Endothelial cell of umbilical vein (primary cell): ENCODE measurements around the gene INPP5E. TPM values are rescaled to one million over a fixed set of nuclear protein-coding genes. Genes with fewer than 3 reads are reported as not detected.

Experiments used
- BruUV-seq: library from RNA; stranded (reverse); fragments of 400-500 nt; replicated peaks from 2 replicates; lab custom pipeline; 2021; lab: Mats Ljungman, UMichigan
- CTCF ChIA-PET: fragments of 300-600, 350-600 bp; sonication (Branson Sonifier 250); formaldehyde crosslinking; loops from one replicate; lab custom pipeline; 2021; ENCODE audit warnings: antibody characterized with exemption, inconsistent platforms; lab: Charles Lee
- POLR2A ChIA-PET: fragments of 300-600, 350-600 bp; sonication (Branson Sonifier 250); formaldehyde crosslinking; loops from one replicate; lab custom pipeline; 2021; ENCODE audit warnings: antibody characterized with exemption, inconsistent platforms; lab: Charles Lee
- DNase-seq: peaks from one replicate; pipeline ENCODE4 v3.0.0-alpha.2; 2011; ENCODE audit warnings: low read depth, low spot score
- FAIRE-seq: peaks from 2 replicates; lab custom pipeline; 2011; peaks lifted over from hg19 to GRCh38; lab: Jason Lieb, UNC
- H2AFZ ChIP-seq: 2 replicates; pipeline ENCODE4 v1.6.0; 2012; ENCODE audit warnings: low read depth, low read length, control low read depth, inconsistent platforms
- H3K27ac ChIP-seq: 2 replicates; pipeline ENCODE4 v1.5.1; 2011; ENCODE audit warnings: low read depth, mild to moderate bottlenecking, control low read depth, low read length, moderate library complexity; ENCODE audit not compliant: insufficient read depth
- H3K27me3 ChIP-seq, 2 experiments: 2 replicates each; pipeline versions ENCODE4 v1.6.0 to v1.6.1; 2011; ENCODE audit warnings: low read length in 2 of 2, mixed read lengths in 1 of 2; ENCODE audit not compliant: control insufficient read depth in 2 of 2, insufficient read depth in 2 of 2
- H3K36me3 ChIP-seq, 2 experiments: 2 replicates in 1 of 2; 3 replicates in 1 of 2; pipeline ENCODE4 v1.5.1; 2011; ENCODE audit warnings: low read length in 2 of 2, mild to moderate bottlenecking in 1 of 2, moderate library complexity in 1 of 2; ENCODE audit not compliant: control insufficient read depth in 2 of 2, insufficient read depth in 2 of 2; ENCODE audit errors: extremely low read depth in 1 of 2
- H3K4me1 ChIP-seq: 3 replicates; pipeline ENCODE4 v1.5.1; 2011; ENCODE audit warnings: mild to moderate bottlenecking, low read length; ENCODE audit not compliant: control insufficient read depth, insufficient read depth; ENCODE audit errors: extremely low read depth
- H3K4me2 ChIP-seq: 2 replicates; pipeline ENCODE4 v1.6.1; 2011; ENCODE audit warnings: low read length, control low read depth, mixed read lengths; ENCODE audit not compliant: insufficient read depth
- H3K4me3 ChIP-seq, 3 experiments: fragments of 200-600 bp in 1 of 3; sonication (generic), shearing (Covaris generic) in 1 of 3; replicated peaks in 1 of 3; 2 replicates each; pipeline ENCODE4 v1.5.1; 2011 to 2016; ENCODE audit warnings: control low read depth in 3 of 3, low read length in 3 of 3, mild to moderate bottlenecking in 2 of 3, inconsistent platforms in 1 of 3, low read depth in 1 of 3, moderate library complexity in 1 of 3; ENCODE audit not compliant: insufficient read depth in 1 of 3
- H3K79me2 ChIP-seq: 2 replicates; pipeline ENCODE4 v1.6.0; 2012; ENCODE audit warnings: low read length, inconsistent platforms; ENCODE audit not compliant: control insufficient read depth, insufficient read depth
- H3K9ac ChIP-seq: replicated peaks from 2 replicates; pipeline ENCODE3; 2011; ENCODE audit warnings: low read length, control low read depth; ENCODE audit not compliant: insufficient read depth; ENCODE audit errors: extremely low read depth
- H3K9me1 ChIP-seq: replicated peaks from 3 replicates; pipeline ENCODE4 v1.6.0; 2011; ENCODE audit warnings: mild to moderate bottlenecking, low read length; ENCODE audit not compliant: control insufficient read depth, insufficient read depth; ENCODE audit errors: extremely low read depth
- H3K9me3 ChIP-seq: replicated peaks from 2 replicates; pipeline ENCODE4 v1.5.1; 2012; ENCODE audit warnings: low read length, inconsistent platforms; ENCODE audit not compliant: control insufficient read depth, insufficient read depth
- H4K20me1 ChIP-seq: replicated peaks from 2 replicates; pipeline ENCODE3; 2011; ENCODE audit warnings: mild to moderate bottlenecking, low read length; ENCODE audit not compliant: control insufficient read depth, insufficient read depth; ENCODE audit errors: extremely low read depth
- EZH2 ChIP-seq: IDR thresholded peaks from 2 replicates; pipeline ENCODE4 v1.6.1; 2012; ENCODE audit warnings: borderline replicate concordance, low read depth, mild to moderate bottlenecking, moderate library complexity, low read length, inconsistent platforms; ENCODE audit not compliant: severe bottlenecking
- FOS ChIP-seq: IDR thresholded peaks from 2 replicates; pipeline ENCODE4 v1.6.1; 2011; ENCODE audit warnings: mild to moderate bottlenecking, low read length, moderate library complexity, borderline replicate concordance; ENCODE audit not compliant: insufficient read depth
- GATA2 ChIP-seq: IDR thresholded peaks from 2 replicates; pipeline ENCODE4 v1.7.0; 2011; ENCODE audit warnings: low read depth, mild to moderate bottlenecking, moderate library complexity, mixed read lengths, low read length; ENCODE audit not compliant: insufficient read length, insufficient read depth
- JUN ChIP-seq: IDR thresholded peaks from 2 replicates; pipeline ENCODE4 v1.6.1; 2011; ENCODE audit warnings: borderline replicate concordance, low read depth; ENCODE audit not compliant: insufficient read length, insufficient read depth
- MYC ChIP-seq: IDR thresholded peaks from one replicate; pipeline ENCODE4 v1.6.1; 2011; ENCODE audit warnings: mild to moderate bottlenecking, low read depth, low read length
- POLR2A ChIP-seq: IDR thresholded peaks from 2 replicates; pipeline ENCODE4 v1.6.1; 2012; ENCODE audit warnings: low read depth, mild to moderate bottlenecking, control low read depth, low read length
- POLR2AphosphoS5 ChIP-seq: IDR thresholded peaks from 2 replicates; pipeline ENCODE4 v1.6.1; 2012; ENCODE audit warnings: low read depth, mild to moderate bottlenecking, control low read depth, low read length, moderate library complexity; ENCODE audit not compliant: insufficient read depth
- dilution Hi-C: fragments of 300-500 bp; cut with MboI; formaldehyde crosslinking; loops from one replicate; pipeline ENCODE4 v1.15.0; 2019; ENCODE audit warnings: low sequenced_read_pairs; ENCODE audit not compliant: extremely low pct_ligation_motif_present
- intact Hi-C: fragments of 100-400 bp; cut with micrococcal nuclease; formaldehyde crosslinking; loops from one replicate; pipeline ENCODE4 v1.10.0; 2022
- polyA plus RNA-seq, 4 experiments: library from polyadenylated mRNA; depleted of rRNA in 3 of 4; stranded (reverse) in 3 of 4; unstranded in 1 of 4; fragments of >200 nt; gene quantifications; 2 replicates each; pipeline versions ENCODE4 v1.2.1 to v1.2.3, GENCODE V29; 2011 to 2012; ENCODE audit warnings: missing spikeins in 1 of 4
- total RNA-seq: library from RNA; stranded (reverse); gene quantifications from 2 replicates; pipeline ENCODE4 v1.2.3, GENCODE V29; 2021
- TF ChIP-seq, protein P1 (sequence below): IDR thresholded peaks from 2 replicates; pipeline ENCODE4 v1.6.1; 2011; ENCODE audit not compliant: insufficient read depth, insufficient read length
- TF ChIP-seq, protein P2 (sequence below), 2 donors: IDR thresholded peaks; 1 replicate in 1 of 2; 2 replicates in 1 of 2; pipeline ENCODE4 v1.5.1; 2011; ENCODE audit warnings: low read length in 2 of 2, mild to moderate bottlenecking in 2 of 2, moderate library complexity in 2 of 2, control low read depth in 1 of 2, inconsistent platforms in 1 of 2, low read depth in 1 of 2; ENCODE audit not compliant: insufficient read depth in 1 of 2; ENCODE audit errors: extremely low read depth in 1 of 2

Gene INPP5E
- total and polyA plus RNA-seq, 2 donors (not counting 3 experiments of a cell fraction or from before 2014, with no cell fraction given), result 15.0 to 24.5 TPM

DNA sequence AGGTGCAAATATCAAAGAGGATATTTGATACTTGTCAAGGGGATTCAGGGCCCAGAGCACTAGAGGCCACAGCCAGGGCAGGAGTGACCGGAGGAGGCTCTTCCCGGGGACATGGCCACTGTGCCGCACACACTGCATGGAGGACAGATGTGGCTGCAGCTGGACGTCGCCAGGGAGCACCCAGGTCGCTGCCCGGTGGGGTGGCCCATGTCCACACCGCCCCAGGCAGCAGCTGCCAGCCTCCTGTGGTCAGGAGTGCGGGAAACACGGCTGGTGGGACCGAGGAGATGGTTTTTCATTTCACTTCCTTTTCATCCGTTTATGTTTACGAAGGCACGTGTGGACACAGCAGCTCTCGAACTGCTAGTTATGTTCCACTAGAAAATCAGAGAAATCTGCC, 28.1 kb upstream of the INPP5E start:
- Histone ChIP-seq H3K9ac (no peak overlapping the region), H3K4me3 (no peak overlapping the region), H4K20me1 (no peaks in the 10 kb centered on the region), H3K27ac (no peak overlapping the region), H3K4me1 (no peaks in the 10 kb centered on the region), H2AFZ (no peak overlapping the region), H3K79me2 (peaks cover 35% of the 10 kb centered on the region), H3K4me2 (no peak overlapping the region), H3K36me3 (peaks cover 41 to 79% of the 10 kb centered on the region in 2 experiments), H3K9me1 (no peaks in the 10 kb centered on the region), H3K9me3 (no peaks in the 10 kb centered on the region), H3K27me3 (no peaks in the 10 kb centered on the region)
- dilution Hi-C loops, result no loop called here
- CTCF ChIA-PET, result no interaction called here
- intact Hi-C loops, result no loop called here
- FAIRE-seq, result no peak
- no TSS peak for BruUV-seq
- TF ChIP-seq POLR2AphosphoS5, result no peak
- no peak for TF ChIP-seq GATA2
- TF ChIP-seq JUN, result no peak
- TF ChIP-seq, protein P1, sequence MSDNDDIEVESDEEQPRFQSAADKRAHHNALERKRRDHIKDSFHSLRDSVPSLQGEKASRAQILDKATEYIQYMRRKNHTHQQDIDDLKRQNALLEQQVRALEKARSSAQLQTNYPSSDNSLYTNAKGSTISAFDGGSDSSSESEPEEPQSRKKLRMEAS, result no peak
- TF ChIP-seq POLR2A, result no peak
- TF ChIP-seq EZH2, result no peak
- TF ChIP-seq, protein P2, sequence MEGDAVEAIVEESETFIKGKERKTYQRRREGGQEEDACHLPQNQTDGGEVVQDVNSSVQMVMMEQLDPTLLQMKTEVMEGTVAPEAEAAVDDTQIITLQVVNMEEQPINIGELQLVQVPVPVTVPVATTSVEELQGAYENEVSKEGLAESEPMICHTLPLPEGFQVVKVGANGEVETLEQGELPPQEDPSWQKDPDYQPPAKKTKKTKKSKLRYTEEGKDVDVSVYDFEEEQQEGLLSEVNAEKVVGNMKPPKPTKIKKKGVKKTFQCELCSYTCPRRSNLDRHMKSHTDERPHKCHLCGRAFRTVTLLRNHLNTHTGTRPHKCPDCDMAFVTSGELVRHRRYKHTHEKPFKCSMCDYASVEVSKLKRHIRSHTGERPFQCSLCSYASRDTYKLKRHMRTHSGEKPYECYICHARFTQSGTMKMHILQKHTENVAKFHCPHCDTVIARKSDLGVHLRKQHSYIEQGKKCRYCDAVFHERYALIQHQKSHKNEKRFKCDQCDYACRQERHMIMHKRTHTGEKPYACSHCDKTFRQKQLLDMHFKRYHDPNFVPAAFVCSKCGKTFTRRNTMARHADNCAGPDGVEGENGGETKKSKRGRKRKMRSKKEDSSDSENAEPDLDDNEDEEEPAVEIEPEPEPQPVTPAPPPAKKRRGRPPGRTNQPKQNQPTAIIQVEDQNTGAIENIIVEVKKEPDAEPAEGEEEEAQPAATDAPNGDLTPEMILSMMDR (IDR thresholded peaks at IDR 0.05; ENCODE audit: extremely low read depth in 1 of 2, insufficient read depth in 1 of 2, low read depth in 1 of 2, low read length in 2 of 2), result no peak
- no peak for TF ChIP-seq MYC
- no peak for TF ChIP-seq FOS
- POLR2A ChIA-PET, result no interaction called here
- DNase-seq, result no peak
